HG02759 (cell line): ENCODE measurements around the gene SLIT2.

Source experiments
- ATAC-seq: cut with Tn5 transposase; IDR thresholded peaks from one replicate; pipeline ENCODE4 v1.9.1; 2021; ENCODE audit warnings: mild to moderate bottlenecking, moderate library complexity; ENCODE audit not compliant: unreplicated experiment

The SLIT2 gene

GRCh38 chr4:20251796-20252655, at the start of gene SLIT2:
Gene SLIT2 (plus strand): TSS chr4:20251905. CDS start chr4:20253816, 1,911 bp downstream.
- peak; percentile 93 for ATAC-seq

GRCh38 chr4:20203508-20203907, 48.2 kb upstream of the SLIT2 start:
- ATAC-seq: no peak

- no peak for ATAC-seq
Observed at GRCh38 chr4:20217521-20217920, 34.2 kb upstream of the SLIT2 start.

GRCh38 chr4:20217951-20218350, 33.8 kb upstream of the SLIT2 start:
- no peak for ATAC-seq

GRCh38 chr4:20219521-20219920, 32.2 kb upstream of the SLIT2 start:
- no peak for ATAC-seq

- ATAC-seq: no peak
Observed at GRCh38 chr4:20237894-20238537, 13.7 kb upstream of the SLIT2 start.

- ATAC-seq: no peak
Observed at GRCh38 chr4:20248155-20248558, 3.5 kb upstream of the SLIT2 start.

- no peak for ATAC-seq
Observed at GRCh38 chr4:20249333-20249732, 2.4 kb upstream of the SLIT2 start.

GRCh38 chr4:20251031-20251795, 492 bp upstream of the SLIT2 start:
- ATAC-seq: no peak

- no peak for ATAC-seq
Observed at GRCh38 chr4:20252656-20253282, 1.1 kb downstream of the SLIT2 start.

- no peak for ATAC-seq
Observed at GRCh38 chr4:20253283-20253734, 1.6 kb downstream of the SLIT2 start.

- no peak for ATAC-seq
Observed at GRCh38 chr4:20253735-20254409, 2.2 kb downstream of the SLIT2 start.

- no peak for ATAC-seq
Observed at GRCh38 chr4:20254511-20255250, 3.0 kb downstream of the SLIT2 start.

- ATAC-seq: no peak
Observed at GRCh38 chr4:20255251-20255586, 3.5 kb downstream of the SLIT2 start.

- ATAC-seq: no peak
Observed at GRCh38 chr4:20255823-20256222, 4.1 kb downstream of the SLIT2 start.

GRCh38 chr4:20256381-20256881, 4.7 kb downstream of the SLIT2 start:
- no peak for ATAC-seq

GRCh38 chr4:20259707-20260106, 8.0 kb downstream of the SLIT2 start:
- ATAC-seq: no peak

GRCh38 chr4:20260821-20261220, 9.1 kb downstream of the SLIT2 start:
- no peak for ATAC-seq

- ATAC-seq: no peak
Observed at GRCh38 chr4:20262221-20262620, 10.5 kb downstream of the SLIT2 start.

- ATAC-seq: no peak
Observed at GRCh38 chr4:20264688-20265087, 13.0 kb downstream of the SLIT2 start.
